HepG2 (cell line): ENCODE measurements around the gene SURF6. TPM values are rescaled to one million over a fixed set of nuclear protein-coding genes. Genes with fewer than 3 reads are reported as not detected.

Experiments
- ARID4A ChIP-seq: sonication (generic); formaldehyde crosslinking; IDR thresholded peaks from 2 replicates; pipeline ENCODE4 v1.5.0; 2020; ENCODE audit warnings: mild to moderate bottlenecking, missing genetic modification reagents, borderline replicate concordance
- CREBL2 ChIP-seq: sonication (generic); formaldehyde crosslinking; IDR thresholded peaks from 2 replicates; pipeline ENCODE4 v1.8.1; 2023; ENCODE audit warnings: missing genetic modification reagents, mild to moderate bottlenecking, borderline replicate concordance
- ETV5 ChIP-seq: IDR thresholded peaks from 2 replicates; pipeline ENCODE4 v1.6.1; 2018; ENCODE audit warnings: missing biosample characterization, missing genetic modification reagents, inconsistent platforms, borderline replicate concordance
- JDP2 ChIP-seq: sonication (generic); formaldehyde crosslinking; IDR thresholded peaks from 2 replicates; pipeline ENCODE4 v1.8.1; 2022; ENCODE audit warnings: missing genetic modification reagents, borderline replicate concordance
- MLXIP ChIP-seq: sonication (generic); formaldehyde crosslinking; IDR thresholded peaks from 2 replicates; pipeline ENCODE4 v1.9.0; 2021; ENCODE audit warnings: missing genetic modification reagents, borderline replicate concordance
- NFKB2 ChIP-seq: sonication (generic); formaldehyde crosslinking; IDR thresholded peaks from 2 replicates; pipeline ENCODE4 v1.4.0; 2020; ENCODE audit warnings: missing genetic modification reagents, borderline replicate concordance
- PAWR ChIP-seq: sonication (generic); formaldehyde crosslinking; IDR thresholded peaks from 2 replicates; pipeline ENCODE4 v1.4.0; 2020; ENCODE audit warnings: missing genetic modification reagents, mild to moderate bottlenecking, borderline replicate concordance
- SRSF4 ChIP-seq: fragments of 200-400 bp; formaldehyde crosslinking; IDR thresholded peaks from one replicate; pipeline ENCODE4 v1.6.1; 2018; ENCODE audit warnings: mild to moderate bottlenecking, low read depth, low read length, moderate library complexity; ENCODE audit not compliant: poor library complexity, severe bottlenecking
- TEF ChIP-seq: sonication (generic); formaldehyde crosslinking; IDR thresholded peaks from 2 replicates; pipeline ENCODE4 v1.5.0; 2020; ENCODE audit warnings: missing genetic modification reagents
- ZNF24 ChIP-seq: fragments of 450-650 bp; IDR thresholded peaks from 2 replicates; pipeline ENCODE4 v1.6.1; 2017; ENCODE audit warnings: antibody characterized with exemption, mild to moderate bottlenecking
- ZNF276 ChIP-seq: sonication (generic); formaldehyde crosslinking; IDR thresholded peaks from 2 replicates; pipeline ENCODE4 v1.4.0; 2020; ENCODE audit warnings: mild to moderate bottlenecking, low read depth, missing genetic modification reagents
- ZNF296 ChIP-seq: sonication (generic); formaldehyde crosslinking; conservative IDR thresholded peaks from 2 replicates; pipeline ENCODE4 v1.5.0; 2020; ENCODE audit warnings: mild to moderate bottlenecking, missing genetic modification reagents
- ZNF576 ChIP-seq: sonication (generic); formaldehyde crosslinking; IDR thresholded peaks from 2 replicates; pipeline ENCODE4 v1.4.0; 2020; ENCODE audit warnings: mild to moderate bottlenecking, missing genetic modification reagents
- ZNF580 ChIP-seq: IDR thresholded peaks from 2 replicates; pipeline ENCODE4 v1.6.1; 2016; ENCODE audit warnings: low read depth, borderline replicate concordance
- ZNF776 ChIP-seq: sonication (generic); formaldehyde crosslinking; IDR thresholded peaks from 2 replicates; pipeline ENCODE4 v1.4.0; 2020; ENCODE audit warnings: mild to moderate bottlenecking, missing genetic modification reagents
- polyA plus RNA-seq, 8 experiments: library from polyadenylated mRNA; depleted of rRNA in 3 of 8; stranded (reverse) in 7 of 8; unstranded in 1 of 8; fragments of >200 nt; fragmentation: Illumina TruSeq in 4 of 8; extraction: Trizol in 4 of 8; gene quantifications; 2 replicates each; pipeline versions ENCODE4 v1.2.1 to v1.2.3, GENCODE V29; 2011 to 2016; ENCODE audit warnings: low read depth in 4 of 8, missing spikeins in 1 of 8, mixed read lengths in 1 of 8; ENCODE audit not compliant: insufficient read depth in 1 of 8
- total RNA-seq, 5 experiments: library from RNA; depleted of rRNA; stranded (reverse); fragments of >200 nt; fragmentation: Illumina TruSeq; extraction: Trizol; gene quantifications; 2 replicates each; pipeline ENCODE4 v1.2.3, GENCODE V29; 2016; ENCODE audit warnings: low read depth in 1 of 5

Gene SURF6
- total and polyA plus RNA-seq, 2 of the 13 experiments (the other 11 are each of a cell fraction or from before 2014, with no cell fraction given) = 5.9 to 14.7 TPM

- TF ChIP-seq ZNF576 (CRISPR knock-in tag) (0 out of 2 replicates have a peak, but pooled peaks have one; percentile 31), ZNF24 (peak; percentile 67; the same call in 1 of the 2 replicates), MLXIP (CRISPR knock-in tag) (no peak), ARID4A (CRISPR knock-in tag) (peak; percentile 99), ZNF296 (CRISPR knock-in tag) (peak; percentile 29; the same call in 1 of the 2 replicates), ETV5 (CRISPR knock-in tag) (peak; percentile 99), ZNF276 (CRISPR knock-in tag) (peak; percentile 78; the same call in 1 of the 2 replicates), JDP2 (CRISPR knock-in tag) (peak; percentile 25; the same call in 1 of the 2 replicates), NFKB2 (CRISPR knock-in tag) (peak; percentile 83; the same call in 1 of the 2 replicates), PAWR (no peak), ZNF580 (peak; percentile 96), SRSF4 (no peak), ZNF776 (CRISPR knock-in tag) (peak; percentile 71; the same call in 1 of the 2 replicates), CREBL2 (CRISPR knock-in tag) (peak; percentile 76; the same call in 1 of the 2 replicates), TEF (CRISPR knock-in tag) (peak; percentile 31; the same call in 1 of the 2 replicates)
These were observed at the start of gene SURF6 (continued) for GRCh38 chr9:133335924-133336811.
